Neural cell (in vitro differentiated cells): ENCODE results near the gene TMEM86A.

Experiments used
- CTCF ChIP-seq: fragments of 450-650 bp; IDR thresholded peaks from 2 replicates; pipeline ENCODE4 v1.5.1; 2014; ENCODE audit warnings: antibody characterized with exemption, mild to moderate bottlenecking, moderate library complexity; ENCODE audit not compliant: poor library complexity, severe bottlenecking
- EP300 ChIP-seq: fragments of 450-650 bp; conservative IDR thresholded peaks from 2 replicates; pipeline ENCODE4 v1.6.1; 2014; ENCODE audit warnings: antibody characterized with exemption, mild to moderate bottlenecking, moderate library complexity; ENCODE audit not compliant: poor library complexity, severe bottlenecking
- RAD21 ChIP-seq: fragments of 450-650 bp; conservative IDR thresholded peaks from 2 replicates; pipeline ENCODE4 v1.6.1; 2014; ENCODE audit warnings: antibody characterized with exemption, mild to moderate bottlenecking, moderate library complexity

- no peak for TF ChIP-seq CTCF
- TF ChIP-seq RAD21, result no peak
- no peak for TF ChIP-seq EP300
Measured at GRCh38 chr11:18704698-18705097, 6.1 kb downstream of the TMEM86A start.
